IPS-11a (cell line): Measurements from ENCODE around the gene KRTAP2-4.
"Not testable (repeated sequence)": the region's sequence is repeated elsewhere in the genome, so short reads cannot be mapped to it uniquely, and the experiment has no call there.

Experiments
- H3K4me3 ChIP-seq: one replicate; pipeline ENCODE4 v1.5.1; 2013; ENCODE audit warnings: low read depth, low read length, control low read depth

Gene KRTAP2-4, protein sequence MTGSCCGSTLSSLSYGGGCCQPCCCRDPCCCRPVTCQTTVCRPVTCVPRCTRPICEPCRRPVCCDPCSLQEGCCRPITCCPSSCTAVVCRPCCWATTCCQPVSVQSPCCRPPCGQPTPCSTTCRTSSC

DNA sequence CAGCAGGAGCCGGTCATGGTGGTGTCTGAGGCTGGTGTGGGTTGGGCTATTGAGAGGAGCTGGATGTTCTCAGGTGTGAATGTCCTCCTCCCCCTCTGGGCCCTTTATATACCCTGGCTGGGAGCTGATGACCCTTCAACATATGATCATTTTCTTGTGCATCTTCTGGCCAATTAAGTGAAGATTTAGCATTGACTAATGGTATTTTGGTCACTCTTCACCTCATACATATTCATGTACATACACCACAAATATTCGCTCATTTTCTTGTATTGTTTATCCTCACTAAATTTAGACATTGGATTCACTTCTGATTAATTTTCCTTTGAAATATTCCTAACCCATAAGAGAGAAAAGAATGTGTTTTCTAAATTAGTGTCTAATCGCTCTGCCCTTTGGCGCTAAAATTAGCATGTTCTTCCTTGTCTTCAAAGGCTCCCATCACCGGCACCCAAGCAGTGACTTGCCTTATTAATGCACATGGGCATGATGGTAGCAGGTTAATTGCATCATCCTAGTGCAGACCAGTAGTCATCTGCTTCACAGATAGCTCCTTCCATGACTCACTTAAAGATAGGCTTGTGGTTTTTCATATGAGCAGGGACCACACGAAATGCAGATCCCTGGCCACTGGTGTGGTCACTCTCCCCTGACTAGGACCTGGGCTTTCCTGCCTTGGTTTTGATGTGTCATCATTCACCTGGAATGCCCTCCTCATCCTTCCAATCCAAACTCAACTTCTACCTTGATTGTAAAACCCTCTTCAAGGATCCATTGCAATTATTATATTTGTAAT lies at the start of gene KRTAP2-4:
TSS of gene KRTAP2-4 (minus strand) at position 51 of the 796 bp plus-strand sequence. CDS start at position 17, 34 bp downstream.
- H3K4me3 ChIP-seq = no peak within 1 kb of the TSS

DNA sequence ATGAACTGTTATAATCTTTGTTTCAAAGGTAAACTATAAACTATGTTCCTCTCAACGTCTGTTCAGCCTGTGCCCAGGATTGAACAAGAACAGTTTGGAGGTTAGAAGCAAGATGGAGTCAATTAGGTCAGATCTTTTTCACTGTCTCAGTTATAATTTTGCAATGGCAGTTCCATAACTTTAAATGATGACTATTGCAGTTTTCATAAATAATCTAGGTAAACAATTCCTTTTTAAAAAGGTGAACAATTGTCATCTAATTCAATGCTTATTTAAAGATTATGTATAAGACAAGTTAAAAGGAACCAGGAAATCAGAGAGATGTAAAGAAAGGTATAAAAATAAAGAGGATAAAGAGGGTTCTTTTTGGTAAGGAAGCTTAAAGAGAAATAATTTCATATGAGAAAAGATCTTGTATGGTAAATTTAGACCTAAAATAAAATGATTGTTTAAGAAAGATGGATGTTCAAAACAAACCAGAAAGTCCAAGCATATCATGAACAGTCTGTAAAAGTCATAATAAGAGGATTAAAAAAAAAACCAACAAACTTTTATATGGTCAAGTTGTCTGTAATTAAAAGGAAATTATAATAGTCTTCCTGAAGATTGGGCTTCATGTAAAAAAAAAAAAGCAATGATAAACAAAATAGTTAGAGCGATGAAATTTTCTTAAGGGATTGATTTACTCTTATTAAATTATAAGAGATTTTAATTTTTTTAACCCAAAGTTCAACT lies 45.6 kb upstream of the KRTAP2-4 start:
- no peak overlapping the region for H3K4me3 ChIP-seq

DNA sequence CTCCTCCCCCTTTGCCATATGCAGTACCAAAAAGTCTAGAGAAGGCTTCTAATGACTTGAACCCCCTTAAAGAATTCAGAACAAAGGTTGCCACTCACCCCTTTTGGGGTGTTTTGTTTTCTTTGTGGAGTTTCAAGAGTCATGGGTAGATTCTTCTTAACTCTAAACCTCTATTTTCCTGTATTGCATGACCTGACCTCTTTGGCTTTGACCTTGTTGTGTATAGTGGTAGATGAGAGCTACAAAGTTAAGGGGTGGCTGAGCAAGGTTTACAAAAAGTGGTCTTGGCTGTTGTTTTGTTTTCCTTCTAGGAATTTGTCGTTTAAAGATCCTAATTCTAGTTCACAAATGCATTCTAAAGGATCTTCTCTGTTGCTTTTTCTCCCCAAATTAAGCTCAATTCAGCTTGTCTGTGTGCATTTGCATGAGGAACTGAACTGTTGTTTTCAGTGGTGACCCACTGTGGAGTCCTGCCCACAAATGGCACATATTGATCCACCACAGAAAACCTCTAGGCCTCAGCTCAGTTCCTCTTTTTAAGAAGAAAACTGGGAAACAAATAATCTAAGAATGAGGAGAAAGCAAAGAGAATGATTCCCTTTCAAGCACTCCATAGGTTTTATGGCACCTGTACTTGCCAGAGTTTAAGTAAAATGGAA lies 43.2 kb upstream of the KRTAP2-4 start:
- not testable (repeated sequence) for H3K4me3 ChIP-seq

DNA sequence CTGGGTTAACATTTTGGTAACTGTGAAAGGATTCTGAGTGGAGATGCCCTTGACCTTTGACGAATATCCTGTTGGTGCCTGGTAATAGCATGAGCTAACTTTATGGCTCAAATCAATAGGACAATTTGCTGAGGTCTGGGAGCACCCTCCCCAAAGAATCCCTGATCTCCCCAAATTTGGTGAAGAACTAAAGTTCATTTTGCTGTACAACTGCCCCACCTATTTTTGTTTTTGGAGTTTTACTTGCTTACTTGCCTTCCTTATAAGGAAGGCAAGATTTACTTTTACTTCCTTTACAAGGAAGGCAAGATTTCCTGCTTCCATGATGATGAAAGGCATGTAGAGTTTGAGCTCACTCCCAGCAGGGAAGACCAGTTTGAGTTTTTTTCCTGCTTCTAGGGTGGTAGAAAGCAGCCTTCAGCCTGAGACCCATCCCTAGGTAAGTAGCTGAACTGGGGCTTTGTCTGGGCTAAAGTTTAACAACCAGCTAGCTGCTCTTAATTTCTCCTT lies 42.3 kb upstream of the KRTAP2-4 start:
- H3K4me3 ChIP-seq = no peak overlapping the region

DNA sequence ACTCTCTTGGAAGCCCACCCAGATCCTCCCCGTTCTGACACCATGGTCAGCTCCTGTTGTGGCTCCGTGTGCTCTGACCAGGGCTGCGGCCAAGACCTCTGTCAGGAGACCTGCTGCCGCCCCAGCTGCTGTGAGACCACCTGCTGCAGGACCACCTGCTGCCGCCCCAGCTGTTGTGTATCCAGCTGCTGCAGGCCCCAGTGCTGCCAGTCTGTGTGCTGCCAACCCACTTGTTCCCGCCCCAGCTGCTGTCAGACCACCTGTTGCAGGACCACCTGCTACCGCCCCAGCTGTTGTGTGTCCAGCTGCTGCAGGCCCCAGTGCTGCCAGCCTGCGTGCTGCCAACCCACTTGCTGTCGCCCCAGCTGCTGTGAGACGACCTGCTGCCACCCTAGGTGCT lies 39.7 kb upstream of the KRTAP2-4 start, which contains the start of gene KRTAP4-9:
TSS of gene KRTAP4-9 (plus strand) at position 43 of the 400 bp plus-strand sequence. CDS start at position 43, 0 bp downstream.
- not testable (repeated sequence) for H3K4me3 ChIP-seq

DNA sequence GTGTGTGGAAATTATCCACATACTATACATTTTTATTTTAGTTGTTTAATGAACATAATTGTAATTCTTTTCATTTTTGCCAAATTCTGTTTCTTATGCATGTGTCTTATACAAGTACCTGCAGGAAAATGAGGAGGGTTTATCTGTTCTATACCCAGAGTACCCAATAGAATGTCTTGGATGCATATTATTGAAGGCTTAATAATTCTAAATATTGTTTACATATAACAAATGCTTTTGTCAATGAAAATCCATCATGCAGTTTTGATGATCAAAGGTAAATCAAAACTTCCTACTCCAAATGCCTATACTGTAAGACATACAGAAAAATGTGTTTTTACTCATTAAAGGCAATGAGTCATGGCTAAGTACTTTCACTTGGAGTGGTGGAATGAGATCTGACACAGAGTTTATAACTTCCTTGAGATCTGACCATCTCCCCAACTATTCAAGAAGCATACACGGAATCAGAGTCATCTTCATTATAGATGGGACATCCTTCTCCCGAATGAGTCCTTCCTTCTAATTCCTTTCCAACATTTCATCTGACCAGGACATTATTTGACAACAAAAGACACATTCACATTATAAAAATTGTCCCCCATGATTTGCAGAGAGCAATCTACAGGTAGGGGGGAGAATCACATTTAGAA lies 38.8 kb upstream of the KRTAP2-4 start:
- not testable (repeated sequence) for H3K4me3 ChIP-seq

DNA sequence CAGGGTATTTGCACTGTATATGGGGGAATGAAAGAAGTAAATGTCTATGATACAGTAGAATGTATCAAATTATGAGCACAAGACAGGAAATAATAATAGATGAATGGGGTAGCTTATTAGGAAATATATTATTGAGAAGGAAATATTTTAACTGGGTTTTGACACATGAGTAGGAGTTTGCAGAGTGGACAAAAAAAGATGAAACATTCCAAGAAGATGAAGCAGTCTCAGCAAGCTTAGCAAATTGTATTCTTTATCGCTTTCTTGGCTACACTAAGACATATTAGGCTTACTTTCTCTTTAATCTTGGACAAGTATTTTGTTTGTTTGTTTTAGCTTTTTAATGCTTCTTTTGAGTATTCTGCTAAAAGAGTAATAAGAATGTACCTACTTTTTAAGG lies 38.2 kb upstream of the KRTAP2-4 start:
- no peak overlapping the region for H3K4me3 ChIP-seq

DNA sequence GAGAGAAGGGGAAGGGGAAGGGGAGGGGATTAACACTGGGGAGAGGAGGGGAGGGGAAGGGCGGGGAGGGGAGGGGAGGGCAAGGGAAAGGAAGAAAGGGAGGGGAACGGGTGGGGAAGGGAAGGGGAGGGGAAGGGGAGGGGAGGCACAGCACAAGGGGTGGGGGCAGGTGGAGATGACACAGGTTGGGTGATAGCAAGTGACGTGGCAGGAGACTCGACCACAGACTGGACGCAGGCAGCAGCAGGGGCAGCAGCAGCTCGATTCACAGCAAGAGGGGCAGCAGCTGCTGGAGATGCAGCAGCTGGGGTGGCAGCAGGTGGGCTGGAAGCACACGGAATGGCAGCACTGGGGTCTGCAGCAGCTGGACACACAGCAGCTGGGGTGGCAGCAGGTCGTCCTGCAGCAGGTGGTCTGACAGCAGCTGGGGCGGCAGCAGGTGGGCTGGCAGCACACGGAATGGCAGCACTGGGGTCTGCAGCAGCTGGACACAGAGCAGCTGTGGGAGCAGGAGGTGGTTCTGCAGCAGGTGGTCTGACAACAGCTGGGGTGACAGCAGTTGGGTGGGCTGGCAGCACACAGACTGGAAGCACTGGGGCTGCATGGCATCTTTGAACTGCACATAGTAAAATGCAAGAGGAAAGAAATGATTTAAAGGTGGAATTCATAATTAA lies 36.0 kb upstream of the KRTAP2-4 start, which contains the start of gene KRTAP4-16:
TSS of gene KRTAP4-16 (minus strand) at position 624 of the 674 bp plus-strand sequence. CDS start at position 624, 0 bp downstream.
- H3K4me3 ChIP-seq = no peak within 1 kb of the TSS

DNA sequence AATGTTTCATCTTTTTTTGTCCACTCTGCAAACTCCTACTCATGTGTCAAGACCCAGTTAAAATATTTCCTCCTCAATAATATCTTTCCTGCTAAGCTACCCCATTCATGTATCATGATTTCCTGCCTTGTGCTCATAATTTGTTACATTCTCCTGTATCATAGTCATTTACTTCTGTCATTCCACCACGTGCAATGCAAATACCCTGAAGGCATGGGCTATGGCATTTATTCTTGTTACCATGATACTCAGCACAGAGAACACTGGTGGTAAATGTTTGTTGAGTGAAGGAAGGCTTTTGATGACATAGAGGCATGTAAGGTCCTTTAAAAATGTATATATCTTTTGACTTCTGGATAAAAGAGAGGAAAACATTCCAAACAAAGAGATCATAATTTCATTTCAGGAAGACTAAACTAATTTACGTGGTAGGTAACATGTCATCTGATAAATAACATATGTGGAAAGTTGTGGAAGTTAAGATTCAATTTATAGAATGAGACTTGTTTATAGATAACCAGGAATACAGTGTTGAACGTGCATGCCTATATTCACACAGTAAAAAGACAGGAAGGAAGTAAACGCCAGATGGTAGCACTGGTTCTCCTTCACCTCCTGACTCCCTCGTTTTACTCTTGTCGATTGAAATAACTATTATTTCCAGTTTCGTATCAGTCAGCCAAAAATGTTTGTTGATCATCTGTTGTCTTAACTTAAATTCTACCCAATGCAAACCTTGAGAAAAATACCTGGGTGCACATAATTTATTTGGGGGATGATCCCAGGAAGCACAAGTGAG lies 34.2 kb upstream of the KRTAP2-4 start:
- not testable (repeated sequence) for H3K4me3 ChIP-seq

DNA sequence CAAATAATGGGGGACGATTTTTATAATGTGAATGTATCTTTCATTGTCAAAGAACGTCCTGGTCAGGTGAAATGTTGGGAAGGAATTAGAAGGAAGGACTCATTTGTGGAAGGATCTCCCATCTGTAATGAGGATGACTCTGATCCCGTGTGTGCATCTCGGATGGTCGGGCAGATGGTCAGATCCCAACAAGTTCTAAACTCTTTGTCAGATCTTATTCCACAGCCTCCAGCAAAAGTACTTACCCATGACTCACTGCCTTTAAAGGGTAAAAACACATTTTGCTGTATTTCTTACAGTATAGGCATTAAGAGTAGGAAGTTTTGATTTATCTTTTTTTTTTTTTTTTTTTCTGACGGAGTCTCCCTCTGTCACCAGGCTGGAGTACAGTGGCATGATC lies 32.8 kb upstream of the KRTAP2-4 start:
- H3K4me3 ChIP-seq = no peak overlapping the region

DNA sequence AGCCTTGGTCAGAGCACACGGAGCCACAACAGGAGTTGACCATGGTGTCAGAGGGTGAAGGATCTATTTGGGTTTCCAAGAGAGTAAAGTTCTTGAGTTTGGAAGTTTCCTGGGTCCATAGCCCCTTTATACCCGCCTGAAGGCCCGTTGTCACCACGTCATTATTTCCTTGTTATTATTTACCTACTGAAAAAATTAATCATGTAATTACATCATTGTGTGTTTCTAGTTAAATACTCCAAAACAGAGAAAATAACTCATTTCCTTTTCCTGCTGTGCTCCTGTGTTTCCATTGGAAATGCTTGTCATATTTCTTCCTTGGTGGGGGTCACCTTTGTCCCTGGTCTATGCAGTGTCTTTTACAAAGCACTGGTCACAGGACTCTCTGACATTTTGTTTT lies 32.4 kb upstream of the KRTAP2-4 start, which contains the start of gene KRTAP4-8:
TSS of gene KRTAP4-8 (minus strand) at position 101 of the 400 bp plus-strand sequence. CDS start at position 43, 58 bp downstream.
- no peak within 1 kb of the TSS for H3K4me3 ChIP-seq

DNA sequence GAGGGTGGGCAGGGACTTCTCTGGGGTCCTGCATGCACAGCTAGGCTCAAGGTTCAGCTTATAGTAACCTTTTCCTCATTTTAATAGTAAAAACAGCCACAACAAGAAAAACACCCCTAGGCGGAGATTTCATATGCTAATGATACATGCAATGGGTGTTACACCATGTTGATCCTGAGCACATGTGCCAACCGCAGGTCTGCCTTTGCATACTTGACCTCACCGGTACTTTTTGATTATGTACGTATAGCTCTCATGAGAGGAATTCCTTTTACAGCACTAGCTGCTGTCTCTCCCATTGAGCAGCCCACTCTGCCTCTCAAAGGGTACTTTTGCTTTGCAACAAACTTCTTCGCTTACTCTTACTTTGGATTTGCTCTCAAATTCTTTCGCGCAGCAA lies 30.4 kb upstream of the KRTAP2-4 start:
- H3K4me3 ChIP-seq = no peak overlapping the region

DNA sequence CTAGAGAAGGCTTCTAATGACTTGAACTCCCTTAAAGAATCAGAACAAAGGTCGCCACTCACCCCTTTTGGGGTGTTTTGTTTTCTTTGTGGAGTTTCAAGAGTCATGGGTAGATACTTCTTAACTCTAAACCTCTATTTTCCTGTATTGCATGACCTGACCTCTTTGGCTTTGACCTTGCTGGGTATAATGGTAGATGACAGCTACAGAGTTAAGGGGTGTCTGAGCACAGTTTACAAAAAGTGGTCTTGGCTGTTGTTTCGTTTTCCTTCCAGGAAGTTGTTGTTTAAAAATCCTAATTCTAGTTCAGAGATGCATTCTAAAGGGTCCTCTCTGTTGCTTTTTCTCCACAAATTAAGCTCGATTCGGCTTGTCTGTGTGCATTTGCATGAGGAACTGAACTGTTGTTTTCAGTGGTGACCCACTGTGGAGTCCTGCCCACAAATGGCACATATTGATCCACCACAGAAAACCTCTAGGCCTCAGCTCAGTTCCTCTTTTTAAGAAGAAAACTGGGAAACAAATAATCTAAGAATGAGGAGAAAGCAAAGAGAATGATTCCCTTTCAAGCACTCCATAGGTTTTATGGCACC lies 23.2 kb upstream of the KRTAP2-4 start:
- H3K4me3 ChIP-seq = not testable (repeated sequence)

DNA sequence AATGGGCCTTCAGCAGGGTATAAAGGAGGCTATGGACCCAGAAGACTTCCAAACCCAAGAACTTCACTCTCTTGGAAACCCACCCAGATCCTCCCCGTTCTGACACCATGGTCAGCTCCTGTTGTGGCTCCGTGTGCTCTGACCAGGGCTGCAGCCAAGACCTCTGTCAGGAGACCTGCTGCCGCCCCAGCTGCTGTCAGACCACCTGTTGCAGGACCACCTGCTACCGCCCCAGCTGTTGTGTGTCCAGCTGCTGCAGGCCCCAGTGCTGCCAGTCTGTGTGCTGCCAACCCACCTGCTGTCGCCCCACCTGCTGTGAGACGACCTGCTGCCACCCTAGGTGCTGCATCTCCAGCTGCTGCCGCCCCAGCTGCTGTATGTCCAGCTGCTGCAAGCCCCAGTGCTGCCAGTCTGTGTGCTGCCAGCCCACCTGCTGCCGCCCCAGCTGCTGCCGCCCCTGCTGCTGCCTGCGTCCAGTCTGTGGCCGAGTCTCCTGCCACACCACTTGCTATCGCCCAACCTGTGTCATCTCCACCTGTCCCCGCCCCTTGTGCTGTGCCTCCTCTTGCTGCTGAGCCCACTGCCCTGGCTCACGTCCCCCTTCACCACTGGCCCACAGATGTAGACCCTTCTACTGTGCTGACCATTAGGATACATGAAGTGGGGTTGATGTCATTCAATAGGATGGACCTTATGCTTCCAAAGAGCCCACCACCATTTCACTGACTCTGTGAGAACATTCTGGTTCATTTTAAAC lies 18.6 kb upstream of the KRTAP2-4 start, which contains the start of gene KRTAP4-7:
TSS of gene KRTAP4-7 (plus strand) at position 51 of the 757 bp plus-strand sequence. CDS start at position 108, 57 bp downstream.
- not testable (repeated sequence) for H3K4me3 ChIP-seq

DNA sequence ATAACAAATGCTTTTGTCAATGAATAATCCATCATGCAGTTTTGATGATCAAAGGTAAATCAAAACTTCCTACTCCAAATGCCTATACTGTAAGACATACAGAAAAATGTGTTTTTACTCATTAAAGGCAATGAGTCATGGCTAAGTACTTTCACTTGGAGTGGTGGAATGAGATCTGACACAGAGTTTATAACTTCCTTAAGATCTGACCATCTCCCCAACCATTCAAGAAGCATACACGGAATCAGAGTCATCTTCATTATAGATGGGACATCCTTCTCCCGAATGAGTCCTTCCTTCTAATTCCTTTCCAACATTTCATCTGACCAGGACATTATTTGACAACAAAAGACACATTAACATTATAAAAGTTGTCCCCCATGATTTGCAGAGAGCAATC lies 17.7 kb upstream of the KRTAP2-4 start:
- not testable (repeated sequence) for H3K4me3 ChIP-seq

DNA sequence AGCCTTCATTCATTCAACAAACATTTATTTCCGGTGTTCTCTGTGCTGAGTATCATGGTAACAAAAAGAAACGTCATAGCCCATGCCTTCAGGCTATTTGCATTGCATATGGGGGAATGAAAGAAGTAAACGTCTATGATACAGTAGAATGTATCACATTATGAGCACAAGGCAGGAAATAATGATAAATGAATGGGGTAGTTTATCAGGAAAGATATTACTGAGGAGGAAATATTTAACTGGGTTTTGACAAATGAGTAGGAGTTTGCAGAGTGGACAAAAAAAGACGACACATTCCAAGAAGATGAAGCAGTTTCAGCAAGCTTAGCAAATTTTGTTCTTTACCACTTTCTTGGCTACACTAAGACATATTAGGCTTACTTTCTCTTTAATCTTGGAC lies 16.9 kb upstream of the KRTAP2-4 start:
- no peak overlapping the region for H3K4me3 ChIP-seq

DNA sequence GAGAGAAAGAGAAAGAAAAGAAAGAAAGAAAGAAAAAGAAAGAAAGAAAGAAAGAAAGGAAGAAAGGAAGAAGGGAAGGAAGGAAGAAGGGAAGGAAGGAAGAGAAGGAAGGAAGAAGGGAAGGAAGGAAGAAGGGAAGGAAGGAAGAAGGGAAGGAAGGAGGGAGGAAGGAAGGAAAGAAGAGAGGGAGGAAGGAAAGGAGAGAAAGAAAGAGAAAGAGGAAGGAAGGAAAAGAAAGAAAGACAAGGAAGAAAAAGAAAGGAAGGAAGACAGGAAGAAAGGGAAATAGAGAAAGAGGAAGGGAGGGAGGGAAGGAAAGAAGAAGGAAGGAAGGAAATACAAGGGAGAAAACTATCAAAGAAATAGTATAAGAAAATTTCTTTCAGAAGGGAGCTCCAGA lies 11.1 kb upstream of the KRTAP2-4 start:
- H3K4me3 ChIP-seq = no peak overlapping the region

DNA sequence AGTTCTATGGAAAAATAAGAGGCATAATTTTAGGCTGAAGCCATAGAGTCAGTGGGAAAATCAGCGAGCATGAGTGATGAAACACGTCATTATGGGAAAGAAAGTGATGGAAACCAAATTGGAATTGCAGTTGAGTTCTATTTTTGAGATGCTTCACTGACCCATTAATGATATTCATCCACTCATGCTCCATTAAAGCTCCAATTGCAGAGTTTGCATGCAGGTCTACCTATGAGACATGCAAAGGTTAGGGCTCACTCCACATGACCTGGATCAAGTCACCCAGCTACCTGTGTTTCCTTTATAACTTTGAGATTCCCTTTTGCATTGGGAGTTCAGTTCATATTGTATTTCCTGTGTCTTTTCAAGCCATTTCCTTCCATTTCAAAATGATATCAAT lies 8.0 kb upstream of the KRTAP2-4 start:
- H3K4me3 ChIP-seq = no peak overlapping the region
